Mucosa of rectum (tissue), 2 donors: ENCODE results near the gene UNC79.

ENCODE experiments used
- H3K27ac ChIP-seq, 2 donors: one replicate each; pipeline ENCODE4 v1.7.0; 2013; ENCODE audit warnings: inconsistent platforms in 2 of 2, low read depth in 2 of 2, low read length in 2 of 2
- H3K27me3 ChIP-seq, 2 donors: one replicate each; pipeline ENCODE4 v1.7.0; 2013; ENCODE audit warnings: low read length in 2 of 2; ENCODE audit not compliant: control insufficient read depth in 2 of 2, insufficient read depth in 2 of 2
- H3K36me3 ChIP-seq, 2 donors: one replicate each; pipeline ENCODE4 v1.7.0; 2013; ENCODE audit warnings: low read length in 2 of 2; ENCODE audit not compliant: control insufficient read depth in 2 of 2, insufficient read depth in 2 of 2
- H3K4me1 ChIP-seq, 2 donors: one replicate each; pipeline ENCODE4 v1.7.0; 2013; ENCODE audit warnings: low read length in 2 of 2, mild to moderate bottlenecking in 1 of 2; ENCODE audit not compliant: control insufficient read depth in 2 of 2, insufficient read depth in 2 of 2
- H3K4me3 ChIP-seq, 2 donors: one replicate each; pipeline ENCODE4 v1.7.0; 2013; ENCODE audit warnings: low read length in 2 of 2
- H3K9ac ChIP-seq, 2 donors: one replicate each; pipeline ENCODE4 v1.7.0; 2013; ENCODE audit warnings: low read length in 2 of 2, low read depth in 1 of 2, mild to moderate bottlenecking in 1 of 2
- H3K9me3 ChIP-seq, 2 donors: one replicate each; pipeline ENCODE4 v1.7.0; 2013; ENCODE audit warnings: low read length in 2 of 2; ENCODE audit not compliant: control insufficient read depth in 2 of 2
- donor health status: healthy.
- donor health status: Normal muscosa, but diverticular disease.

Gene UNC79

GRCh38 chr14:93543766-93544165 lies 113.0 kb downstream of the UNC79 start:
- no peak overlapping the region for H3K9ac ChIP-seq
- no peaks in the 10 kb centered on the region for H3K36me3 ChIP-seq
- H3K27ac ChIP-seq: no peak overlapping the region
- H3K27me3 ChIP-seq: no peaks in the 10 kb centered on the region
- no peak overlapping the region for H3K4me3 ChIP-seq
- no peaks in the 10 kb centered on the region for H3K4me1 ChIP-seq
- H3K9me3 ChIP-seq: no peaks in the 10 kb centered on the region

- no peaks in the 10 kb centered on the region for H3K9me3 ChIP-seq
- no peaks in the 10 kb centered on the region for H3K4me1 ChIP-seq
- no peak overlapping the region for H3K9ac ChIP-seq
- no peaks in the 10 kb centered on the region for H3K27me3 ChIP-seq
- no peak overlapping the region for H3K4me3 ChIP-seq
- H3K27ac ChIP-seq: no peak overlapping the region
- H3K36me3 ChIP-seq: no peaks in the 10 kb centered on the region
These were observed 113.5 kb downstream of the UNC79 start for GRCh38 chr14:93544212-93544611.

GRCh38 chr14:93546642-93547041 lies 115.9 kb downstream of the UNC79 start:
- Histone ChIP-seq H3K27ac (no peak overlapping the region), H3K4me3 (no peak overlapping the region), H3K36me3 (no peaks in the 10 kb centered on the region), H3K9me3 (no peaks in the 10 kb centered on the region), H3K9ac (no peak overlapping the region), H3K27me3 (no peaks in the 10 kb centered on the region), H3K4me1 (no peaks in the 10 kb centered on the region)

- Histone ChIP-seq H3K27ac (no peak overlapping the region), H3K9ac (no peak overlapping the region)
These were observed 117.5 kb downstream of the UNC79 start for GRCh38 chr14:93548102-93548843.

GRCh38 chr14:93549595-93549994 lies 118.9 kb downstream of the UNC79 start:
- Histone ChIP-seq H3K36me3 (no peaks in the 10 kb centered on the region), H3K27ac (no peak overlapping the region), H3K4me1 (no peaks in the 10 kb centered on the region), H3K27me3 (no peaks in the 10 kb centered on the region), H3K9me3 (no peaks in the 10 kb centered on the region), H3K4me3 (no peak overlapping the region), H3K9ac (no peak overlapping the region)

More at GRCh38 chr14:93548102-93548843, 117.5 kb downstream of the UNC79 start:
- Histone ChIP-seq H3K4me3 (no peak overlapping the region), H3K36me3 (no peaks in the 10 kb centered on the region), H3K27me3 (no peaks in the 10 kb centered on the region), H3K9me3 (no peaks in the 10 kb centered on the region), H3K4me1 (no peaks in the 10 kb centered on the region)

- Histone ChIP-seq H3K27me3 (no peaks in the 10 kb centered on the region), H3K9me3 (no peaks in the 10 kb centered on the region), H3K4me1 (no peaks in the 10 kb centered on the region), H3K9ac (no peak overlapping the region), H3K36me3 (no peaks in the 10 kb centered on the region), H3K27ac (no peak overlapping the region), H3K4me3 (no peak overlapping the region)
These were observed 134.2 kb downstream of the UNC79 start for GRCh38 chr14:93564918-93565317.

GRCh38 chr14:93566065-93566693 lies 135.4 kb downstream of the UNC79 start:
- Histone ChIP-seq H3K4me1 (no peaks in the 10 kb centered on the region), H3K4me3 (no peak overlapping the region), H3K36me3 (no peaks in the 10 kb centered on the region), H3K9me3 (no peaks in the 10 kb centered on the region), H3K9ac (no peak overlapping the region), H3K27me3 (no peaks in the 10 kb centered on the region), H3K27ac (no peak overlapping the region)

GRCh38 chr14:93571275-93571674 lies 140.5 kb downstream of the UNC79 start:
- no peak overlapping the region for H3K27ac ChIP-seq
- no peaks in the 10 kb centered on the region for H3K27me3 ChIP-seq
- H3K4me3 ChIP-seq: no peak overlapping the region
- H3K36me3 ChIP-seq: no peaks in the 10 kb centered on the region
- H3K9ac ChIP-seq: no peak overlapping the region
- H3K9me3 ChIP-seq: no peaks in the 10 kb centered on the region
- no peaks in the 10 kb centered on the region for H3K4me1 ChIP-seq

GRCh38 chr14:93579178-93579577 lies 148.4 kb downstream of the UNC79 start:
- Histone ChIP-seq H3K4me1 (no peaks in the 10 kb centered on the region), H3K9me3 (no peaks in the 10 kb centered on the region), H3K27me3 (no peaks in the 10 kb centered on the region), H3K36me3 (no peaks in the 10 kb centered on the region), H3K27ac (no peak overlapping the region), H3K9ac (no peak overlapping the region), H3K4me3 (no peak overlapping the region)

- Histone ChIP-seq H3K4me1 (no peaks in the 10 kb centered on the region), H3K27me3 (no peaks in the 10 kb centered on the region), H3K9me3 (no peaks in the 10 kb centered on the region), H3K36me3 (no peaks in the 10 kb centered on the region), H3K9ac (no peak overlapping the region), H3K4me3 (no peak overlapping the region), H3K27ac (no peak overlapping the region)
These were observed 151.8 kb downstream of the UNC79 start for GRCh38 chr14:93582516-93582915.
